ENCODE results near the gene MEGF8. TPM values are rescaled to one million over a fixed set of nuclear protein-coding genes. Genes with fewer than 3 reads are reported as not detected.

The MEGF8 gene
- total RNA-seq, 1 donor from 2014 or later, result 75.7 TPM

- TF ChIP-seq CTCF (IDR thresholded peaks at IDR 0.05), result no peak
- Mint-ChIP-seq H3K4me1 (ENCODE audit: unreplicated experiment) (peaks cover 7% of the 10 kb centered on the region), H3K27me3 (ENCODE audit: unreplicated experiment) (peaks cover 22% of the 10 kb centered on the region), H3K27ac (ENCODE audit: unreplicated experiment) (no peak within 1 kb of the TSS), H3K9me3 (ENCODE audit: unreplicated experiment) (no peaks in the 10 kb centered on the region), H3K36me3 (ENCODE audit: unreplicated experiment) (no peaks in the 10 kb centered on the region), H3K4me3 (ENCODE audit: unreplicated experiment) (no peak within 1 kb of the TSS)
- DNase-seq (ENCODE audit: extremely low spot score, unreplicated experiment), result no peak
Measured at GRCh38 chr19:42389899-42390298, 64.5 kb downstream of the MEGF8 start, which contains the start of gene CNFN. CNFN (minus strand) TSS chr19:42390297; CDS start chr19:42389037, 1,260 bp downstream.

- Mint-ChIP-seq H3K27me3 (ENCODE audit: unreplicated experiment) (peaks cover 20% of the 10 kb centered on the region), H3K4me1 (ENCODE audit: unreplicated experiment) (peaks cover 9% of the 10 kb centered on the region), H3K9me3 (ENCODE audit: unreplicated experiment) (no peaks in the 10 kb centered on the region), H3K36me3 (ENCODE audit: unreplicated experiment) (no peaks in the 10 kb centered on the region), H3K27ac (ENCODE audit: unreplicated experiment) (no peak overlapping the region), H3K4me3 (ENCODE audit: unreplicated experiment) (no peak overlapping the region)
- no peak for DNase-seq (ENCODE audit: extremely low spot score, unreplicated experiment)
- no peak for TF ChIP-seq CTCF (IDR thresholded peaks at IDR 0.05)
Measured at GRCh38 chr19:42392165-42392564, 66.7 kb downstream of the MEGF8 start.

GRCh38 chr19:42394751-42395150 is 69.3 kb downstream of the MEGF8 start:
- DNase-seq (ENCODE audit: extremely low spot score, unreplicated experiment), result no peak
- Mint-ChIP-seq H3K36me3 (ENCODE audit: unreplicated experiment) (no peaks in the 10 kb centered on the region), H3K9me3 (ENCODE audit: unreplicated experiment) (no peaks in the 10 kb centered on the region), H3K4me1 (ENCODE audit: unreplicated experiment) (peaks cover 20% of the 10 kb centered on the region), H3K4me3 (ENCODE audit: unreplicated experiment) (no peak overlapping the region), H3K27ac (ENCODE audit: unreplicated experiment) (no peak overlapping the region), H3K27me3 (ENCODE audit: unreplicated experiment) (peaks cover 17% of the 10 kb centered on the region)
- no peak for TF ChIP-seq CTCF (IDR thresholded peaks at IDR 0.05)

- H3K27ac Mint-ChIP-seq (ENCODE audit: unreplicated experiment), result peak overlapping the region; percentile 96
- no peaks in the 10 kb centered on the region for H3K36me3 Mint-ChIP-seq (ENCODE audit: unreplicated experiment)
- H3K9me3 Mint-ChIP-seq (ENCODE audit: unreplicated experiment), result no peaks in the 10 kb centered on the region
- peak; percentile 100 for DNase-seq (ENCODE audit: extremely low spot score, unreplicated experiment)
- TF ChIP-seq CTCF (IDR thresholded peaks at IDR 0.05), result no peak
- H3K4me3 Mint-ChIP-seq (ENCODE audit: unreplicated experiment), result peak overlapping the region; percentile 90
- peaks cover 25% of the 10 kb centered on the region for H3K4me1 Mint-ChIP-seq (ENCODE audit: unreplicated experiment)
- H3K27me3 Mint-ChIP-seq (ENCODE audit: unreplicated experiment), result peaks cover 5% of the 10 kb centered on the region
Measured at GRCh38 chr19:42396381-42397262, 71.2 kb downstream of the MEGF8 start.
